Prostate gland (tissue), 2 donors: ENCODE results near the gene MAGI2. TPM values are rescaled to one million over a fixed set of nuclear protein-coding genes. Genes with fewer than 3 reads are reported as not detected.

Source experiments
- DNase-seq: peaks from one replicate; pipeline ENCODE4 v3.0.0-alpha.2; 2019; ENCODE audit warnings: low spot score
- H3K27ac ChIP-seq, 2 donors: fragments of 200-600 bp; sonication (generic); 2 replicates each; pipeline ENCODE4 v1.5.1; 2017 to 2019
- H3K27me3 ChIP-seq: fragments of 200-600 bp; sonication (generic); replicated peaks from 2 replicates; pipeline ENCODE4 v1.5.1; 2019; ENCODE audit not compliant: insufficient read depth
- H3K36me3 ChIP-seq, 2 donors: fragments of 200-600 bp; sonication (generic); 1 replicate in 1 of 2; 2 replicates in 1 of 2; pipeline versions ENCODE4 v1.5.1 to v1.8.1; 2017 to 2019
- H3K4me1 ChIP-seq: fragments of 200-600 bp; sonication (generic); replicated peaks from 2 replicates; pipeline ENCODE4 v1.5.1; 2019
- H3K4me3 ChIP-seq, 2 donors: fragments of 200-600 bp; sonication (generic); 2 replicates each; pipeline ENCODE4 v1.5.1; 2017 to 2019
- H3K9me3 ChIP-seq: fragments of 200-600 bp; sonication (generic); 2 replicates; pipeline ENCODE4 v1.5.1; 2017
- CTCF ChIP-seq, 4 experiments: fragments of 200-600 bp in 2 of 4; fragments of 450-650 bp in 2 of 4; sonication (generic) in 2 of 4; IDR thresholded peaks; 1 replicate in 3 of 4; 2 replicates in 1 of 4; pipeline ENCODE4 v1.5.1; 2016 to 2019; ENCODE audit warnings: antibody characterized with exemption in 4 of 4, mild to moderate bottlenecking in 2 of 4, moderate library complexity in 2 of 4
- POLR2A ChIP-seq: fragments of 450-650 bp; IDR thresholded peaks from one replicate; pipeline ENCODE4 v1.6.1; 2016; ENCODE audit warnings: antibody characterized with exemption, mild to moderate bottlenecking
- POLR2AphosphoS5 ChIP-seq: sonication (generic); formaldehyde crosslinking; IDR thresholded peaks from one replicate; pipeline ENCODE4 v1.6.1; 2017; ENCODE audit warnings: antibody characterized with exemption
- WGBS: methylation state at CpG from one replicate; pipeline ENCODE4 v1.1.5; 2018; 5-methylcytosine and 5-hydroxymethylcytosine counted together
- intact Hi-C: fragments of 100-400 bp; cut with DNase I; formaldehyde crosslinking; loops from one replicate; pipeline ENCODE4 v1.14.2; 2022
- total RNA-seq, 2 donors: library from RNA; depleted of rRNA; stranded (reverse); fragments of >200 nt; gene quantifications; one replicate each; pipeline ENCODE4 v1.1.0, GENCODE V29; 2016

The MAGI2 gene
- total RNA-seq, 2 donors from 2014 or later: 27.1 to 31.3 TPM

- no peaks in the 10 kb centered on the region for H3K36me3 ChIP-seq
- TF ChIP-seq POLR2AphosphoS5 (no peak), POLR2A (no peak), CTCF (IDR thresholded peaks at IDR 0.05) (no peak)
- no peaks in the 10 kb centered on the region for H3K9me3 ChIP-seq
- no peaks in the 10 kb centered on the region for H3K4me1 ChIP-seq
- 93% methylated on average over 2 of the region's 2 CpGs for WGBS
- intact Hi-C loops: no loop called here
- no peak overlapping the region for H3K4me3 ChIP-seq
- H3K27me3 ChIP-seq: no peaks in the 10 kb centered on the region
- H3K27ac ChIP-seq: no peak overlapping the region
- no peak for DNase-seq
These were observed 46.1 kb downstream of the MAGI2 start for GRCh38 chr7:79407351-79407750.

GRCh38 chr7:79406371-79406770, 47.1 kb downstream of the MAGI2 start:
- Histone ChIP-seq H3K4me3 (no peak overlapping the region), H3K27ac (no peak overlapping the region), H3K27me3 (no peaks in the 10 kb centered on the region), H3K9me3 (no peaks in the 10 kb centered on the region), H3K4me1 (no peaks in the 10 kb centered on the region), H3K36me3 (no peaks in the 10 kb centered on the region)
- WGBS: 63% methylated on average over 2 of the region's 2 CpGs
- intact Hi-C loops: no loop called here
- no peak for TF ChIP-seq POLR2A
- TF ChIP-seq CTCF (IDR thresholded peaks at IDR 0.05): no peak
- no peak for DNase-seq

- H3K36me3 ChIP-seq: no peaks in the 10 kb centered on the region
- no peak overlapping the region for H3K27ac ChIP-seq
- H3K4me3 ChIP-seq: no peak overlapping the region
- no peaks in the 10 kb centered on the region for H3K27me3 ChIP-seq
- no peak for DNase-seq
- H3K9me3 ChIP-seq: no peaks in the 10 kb centered on the region
- TF ChIP-seq POLR2AphosphoS5 (no peak), POLR2A (no peak), CTCF (IDR thresholded peaks at IDR 0.05) (no peak)
- H3K4me1 ChIP-seq: no peaks in the 10 kb centered on the region
- intact Hi-C loops: no loop called here
These were observed 48.1 kb downstream of the MAGI2 start for GRCh38 chr7:79405368-79405767.

- H3K27me3 ChIP-seq: no peaks in the 10 kb centered on the region
- H3K27ac ChIP-seq: no peak overlapping the region
- intact Hi-C loops: no loop called here
- H3K4me1 ChIP-seq: no peaks in the 10 kb centered on the region
- no peak overlapping the region for H3K4me3 ChIP-seq
- WGBS: 65% methylated on average over 3 of the region's 3 CpGs
- DNase-seq: no peak
- no peaks in the 10 kb centered on the region for H3K9me3 ChIP-seq
- TF ChIP-seq CTCF (IDR thresholded peaks at IDR 0.05) (no peak), POLR2AphosphoS5 (no peak), POLR2A (no peak)
- no peaks in the 10 kb centered on the region for H3K36me3 ChIP-seq
These were observed 49.6 kb downstream of the MAGI2 start for GRCh38 chr7:79403879-79404278.

- DNase-seq: no peak
- TF ChIP-seq POLR2AphosphoS5: no peak
- TF ChIP-seq CTCF (IDR thresholded peaks at IDR 0.05): no peak
- no peak for TF ChIP-seq POLR2A
- WGBS: 49% methylated on average over 2 of the region's 2 CpGs
- no peak overlapping the region for H3K27ac ChIP-seq
- no peaks in the 10 kb centered on the region for H3K4me1 ChIP-seq
- H3K4me3 ChIP-seq: no peak overlapping the region
- no peaks in the 10 kb centered on the region for H3K27me3 ChIP-seq
- intact Hi-C loops: no loop called here
- no peaks in the 10 kb centered on the region for H3K9me3 ChIP-seq
- H3K36me3 ChIP-seq: no peaks in the 10 kb centered on the region
These were observed 50.0 kb downstream of the MAGI2 start for GRCh38 chr7:79403451-79403850.
